ENCODE results near the gene ZNF205. TPM values are rescaled to one million over a fixed set of nuclear protein-coding genes. Genes with fewer than 3 reads are reported as not detected.

The ZNF205 gene
- total RNA-seq, 1 experiment from 2014 or later = 17.0 TPM

DNA sequence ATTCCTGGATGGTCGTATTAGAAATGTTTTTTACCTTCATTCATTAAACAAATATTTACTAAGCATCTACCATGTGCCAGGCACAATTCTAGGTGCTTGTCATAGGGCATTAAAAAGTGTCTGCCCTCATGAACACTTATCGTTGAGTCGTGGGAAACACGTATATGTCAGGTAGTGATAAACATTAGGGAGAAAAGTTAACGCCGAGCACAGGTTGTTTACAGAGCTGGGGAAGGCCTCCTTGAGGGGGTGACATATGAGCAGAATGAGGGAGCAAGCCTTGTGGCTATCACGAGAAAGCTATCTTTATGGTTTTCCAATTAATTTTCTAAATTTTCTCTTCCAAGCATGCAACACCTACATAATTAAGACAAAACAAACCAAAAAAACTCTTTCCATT lies 21.5 kb downstream of the ZNF205 start:
- RAD21 ChIA-PET (ENCODE audit: low non-redundant PET in 1 of 2, low total read pairs in 2 of 2, uncharacterized antibody in 2 of 2, unreplicated experiment in 2 of 2) = no interaction called here
- DNase-seq (ENCODE audit: low read depth, low spot score) = no peak

More for the DNA sequence above, 21.5 kb downstream of the ZNF205 start:
- ChIA-PET POLR2A (interaction anchor here (1.3 to 3.1 kb wide), 2 partner anchors 17 to 29 kb away, joined by 6 to 34 read pairs; no protein-coding TSS in a partner anchor), CTCF (interaction anchor here (1.1 to 1.3 kb wide), 2 partner anchors 28 to 40 kb away, joined by 3 to 4 read pairs; no protein-coding TSS in a partner anchor)
- BruUV-seq (replicated peaks) = no TSS peak
- Histone ChIP-seq H3K4me1 (ENCODE audit: control insufficient read depth in 1 of 2, insufficient read depth in 2 of 2, low read length in 2 of 2) (peaks cover 21 to 27% of the 10 kb centered on the region in 2 experiments), H3K27ac (ENCODE audit: low read depth, low read length) (peak overlapping the region; percentile 89), H3K9me2 (ENCODE audit: insufficient read depth) (no peaks in the 10 kb centered on the region), H3K9ac (ENCODE audit: low read length) (peak overlapping the region; percentile 94), H3K4me3 (replicated peaks in 1 of 2; ENCODE audit: low read depth in 1 of 2, low read length in 2 of 2) (peak overlapping the region; percentile 89 to 99), H2AFZ (ENCODE audit: low read depth, low read length, poor library complexity, severe bottlenecking) (no peak overlapping the region), H3K27me3 (ENCODE audit: insufficient read depth, low read length) (no peaks in the 10 kb centered on the region), H3K4me2 (ENCODE audit: low read length) (peak overlapping the region; percentile 90), H3K36me3 (ENCODE audit: control insufficient read depth in 1 of 2, insufficient read depth in 2 of 2, low read length in 2 of 2) (peaks cover 0 to 6% of the 10 kb centered on the region in 2 experiments; a peak in 2 of 4 replicates), H3K79me2 (ENCODE audit: insufficient read depth, low read length) (peaks cover 34% of the 10 kb centered on the region), H4K20me1 (ENCODE audit: insufficient read depth) (no peaks in the 10 kb centered on the region), H3K9me3 (ENCODE audit: control insufficient read depth in 1 of 2, insufficient read depth in 1 of 2, low read depth in 1 of 2, low read length in 2 of 2) (no peaks in the 10 kb centered on the region)
- intact Hi-C loops (cut with micrococcal nuclease) = loop anchor here (2.0 to 5.0 kb wide), 2 partner anchors 17 to 33 kb away; no protein-coding TSS in a partner anchor
- ATAC-seq = no peak
- no peak for TF ChIP-seq EGR1 (IDR thresholded peaks at IDR 0.05; ENCODE audit: low read depth)
- TF ChIP-seq, protein P1, sequence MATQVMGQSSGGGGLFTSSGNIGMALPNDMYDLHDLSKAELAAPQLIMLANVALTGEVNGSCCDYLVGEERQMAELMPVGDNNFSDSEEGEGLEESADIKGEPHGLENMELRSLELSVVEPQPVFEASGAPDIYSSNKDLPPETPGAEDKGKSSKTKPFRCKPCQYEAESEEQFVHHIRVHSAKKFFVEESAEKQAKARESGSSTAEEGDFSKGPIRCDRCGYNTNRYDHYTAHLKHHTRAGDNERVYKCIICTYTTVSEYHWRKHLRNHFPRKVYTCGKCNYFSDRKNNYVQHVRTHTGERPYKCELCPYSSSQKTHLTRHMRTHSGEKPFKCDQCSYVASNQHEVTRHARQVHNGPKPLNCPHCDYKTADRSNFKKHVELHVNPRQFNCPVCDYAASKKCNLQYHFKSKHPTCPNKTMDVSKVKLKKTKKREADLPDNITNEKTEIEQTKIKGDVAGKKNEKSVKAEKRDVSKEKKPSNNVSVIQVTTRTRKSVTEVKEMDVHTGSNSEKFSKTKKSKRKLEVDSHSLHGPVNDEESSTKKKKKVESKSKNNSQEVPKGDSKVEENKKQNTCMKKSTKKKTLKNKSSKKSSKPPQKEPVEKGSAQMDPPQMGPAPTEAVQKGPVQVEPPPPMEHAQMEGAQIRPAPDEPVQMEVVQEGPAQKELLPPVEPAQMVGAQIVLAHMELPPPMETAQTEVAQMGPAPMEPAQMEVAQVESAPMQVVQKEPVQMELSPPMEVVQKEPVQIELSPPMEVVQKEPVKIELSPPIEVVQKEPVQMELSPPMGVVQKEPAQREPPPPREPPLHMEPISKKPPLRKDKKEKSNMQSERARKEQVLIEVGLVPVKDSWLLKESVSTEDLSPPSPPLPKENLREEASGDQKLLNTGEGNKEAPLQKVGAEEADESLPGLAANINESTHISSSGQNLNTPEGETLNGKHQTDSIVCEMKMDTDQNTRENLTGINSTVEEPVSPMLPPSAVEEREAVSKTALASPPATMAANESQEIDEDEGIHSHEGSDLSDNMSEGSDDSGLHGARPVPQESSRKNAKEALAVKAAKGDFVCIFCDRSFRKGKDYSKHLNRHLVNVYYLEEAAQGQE (IDR thresholded peaks at IDR 0.05; ENCODE audit: low read depth) = no peak
- TF ChIP-seq RAD21 (IDR thresholded peaks at IDR 0.05; ENCODE audit: low read depth) = no peak
- no peak for TF ChIP-seq ELF1 (IDR thresholded peaks at IDR 0.05; ENCODE audit: borderline replicate concordance, low read depth)
- no peak for TF ChIP-seq CBX3 (IDR thresholded peaks at IDR 0.05; ENCODE audit: low read depth)
- TF ChIP-seq, protein P2, sequence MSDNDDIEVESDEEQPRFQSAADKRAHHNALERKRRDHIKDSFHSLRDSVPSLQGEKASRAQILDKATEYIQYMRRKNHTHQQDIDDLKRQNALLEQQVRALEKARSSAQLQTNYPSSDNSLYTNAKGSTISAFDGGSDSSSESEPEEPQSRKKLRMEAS (IDR thresholded peaks at IDR 0.05) = no peak
- TF ChIP-seq JUND (IDR thresholded peaks at IDR 0.05) = no peak
- TF ChIP-seq FOSL1 (IDR thresholded peaks at IDR 0.05; ENCODE audit: low read depth) = no peak
- TF ChIP-seq CEBPB (IDR thresholded peaks at IDR 0.05; ENCODE audit: low read depth) = no peak
- TF ChIP-seq EZH2 (IDR thresholded peaks at IDR 0.05) = no peak
- TF ChIP-seq YY1 (IDR thresholded peaks at IDR 0.05; ENCODE audit: extremely low read depth, insufficient replicate concordance, low read depth, low read length) = no peak
- no peak for TF ChIP-seq SP1 (IDR thresholded peaks at IDR 0.05; ENCODE audit: low read depth)
- no peak for TF ChIP-seq POLR2AphosphoS5 (IDR thresholded peaks at IDR 0.05; ENCODE audit: low read depth, low read length)
- TF ChIP-seq, protein P3, sequence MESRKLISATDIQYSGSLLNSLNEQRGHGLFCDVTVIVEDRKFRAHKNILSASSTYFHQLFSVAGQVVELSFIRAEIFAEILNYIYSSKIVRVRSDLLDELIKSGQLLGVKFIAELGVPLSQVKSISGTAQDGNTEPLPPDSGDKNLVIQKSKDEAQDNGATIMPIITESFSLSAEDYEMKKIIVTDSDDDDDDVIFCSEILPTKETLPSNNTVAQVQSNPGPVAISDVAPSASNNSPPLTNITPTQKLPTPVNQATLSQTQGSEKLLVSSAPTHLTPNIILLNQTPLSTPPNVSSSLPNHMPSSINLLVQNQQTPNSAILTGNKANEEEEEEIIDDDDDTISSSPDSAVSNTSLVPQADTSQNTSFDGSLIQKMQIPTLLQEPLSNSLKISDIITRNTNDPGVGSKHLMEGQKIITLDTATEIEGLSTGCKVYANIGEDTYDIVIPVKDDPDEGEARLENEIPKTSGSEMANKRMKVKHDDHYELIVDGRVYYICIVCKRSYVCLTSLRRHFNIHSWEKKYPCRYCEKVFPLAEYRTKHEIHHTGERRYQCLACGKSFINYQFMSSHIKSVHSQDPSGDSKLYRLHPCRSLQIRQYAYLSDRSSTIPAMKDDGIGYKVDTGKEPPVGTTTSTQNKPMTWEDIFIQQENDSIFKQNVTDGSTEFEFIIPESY (IDR thresholded peaks at IDR 0.05; ENCODE audit: extremely low read depth, insufficient replicate concordance, low read length) = no peak
- TF ChIP-seq, protein P4, sequence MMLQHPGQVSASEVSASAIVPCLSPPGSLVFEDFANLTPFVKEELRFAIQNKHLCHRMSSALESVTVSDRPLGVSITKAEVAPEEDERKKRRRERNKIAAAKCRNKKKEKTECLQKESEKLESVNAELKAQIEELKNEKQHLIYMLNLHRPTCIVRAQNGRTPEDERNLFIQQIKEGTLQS (IDR thresholded peaks at IDR 0.05) = no peak
- TF ChIP-seq POLR2A (IDR thresholded peaks at IDR 0.05; ENCODE audit: borderline replicate concordance, extremely low read depth, insufficient read depth, insufficient read length) = no peak
